Mammary microvascular endothelial cell (primary cell): ENCODE measurements around the gene CCDC192. TPM values are rescaled to one million over a fixed set of nuclear protein-coding genes. Genes with fewer than 3 reads are reported as not detected.

Experiments
- total RNA-seq: library from RNA; depleted of rRNA; stranded (reverse); fragments of >200 nt; gene quantifications from 2 replicates; pipeline ENCODE4 v1.2.3, GENCODE V29; 2015

CCDC192 gene
- total RNA-seq, result not detected in 2 replicates

DNA sequence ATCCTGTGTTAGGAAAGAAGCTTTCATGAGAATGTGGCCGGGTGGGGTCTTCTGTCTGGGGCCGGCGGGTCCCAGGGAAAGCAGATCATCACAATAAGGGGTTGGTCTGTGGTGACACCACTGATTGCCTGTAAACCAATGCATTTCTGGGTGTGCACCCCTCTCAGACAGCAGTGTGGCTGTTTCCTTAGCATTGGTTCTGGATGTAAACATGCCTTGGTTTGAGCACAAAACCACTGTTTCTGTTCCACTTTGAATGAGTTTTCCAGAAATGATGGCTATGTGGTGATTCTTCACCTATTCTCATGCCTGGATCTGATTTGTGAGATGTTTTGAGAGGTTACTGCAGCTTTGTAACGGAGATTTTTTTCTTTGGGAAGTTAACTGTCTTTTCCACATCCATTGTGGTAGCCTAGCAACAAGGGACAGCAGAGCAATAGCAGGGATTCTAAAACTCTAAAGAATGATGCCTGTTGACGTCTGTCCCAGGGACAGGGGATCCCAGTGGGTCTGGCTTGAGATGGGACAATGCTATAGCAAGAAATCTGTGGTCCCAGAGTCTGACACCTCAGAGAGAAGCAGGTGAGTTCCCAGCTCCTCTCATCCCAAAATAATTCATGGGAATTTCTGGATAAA lies at the start of gene CCDC192:
TSS of gene CCDC192 (plus strand) at position 466 of the 636 bp plus-strand sequence. CDS start at position 521, 55 bp downstream.

Other genes starting within 250 kb of the CCDC192 start
- 48.3 and 55.5 TPM in 2 replicates for gene PRRC1, start 185.8 kb upstream of the CCDC192 start, total RNA-seq
- gene CTXN3, start 54.3 kb upstream of the CCDC192 start, total RNA-seq, result not detected in 2 replicates